Cortex of kidney (tissue), 1 donor: ENCODE measurements around the gene RAB36.
A peak's percentile ranks its signal among the peaks of the same experiment; 100 is the strongest.

Experiments used
- DNase-seq: peaks from one replicate; lab custom pipeline; 2025; lab: John Stamatoyannopoulos, UW

The RAB36 gene

DNA sequence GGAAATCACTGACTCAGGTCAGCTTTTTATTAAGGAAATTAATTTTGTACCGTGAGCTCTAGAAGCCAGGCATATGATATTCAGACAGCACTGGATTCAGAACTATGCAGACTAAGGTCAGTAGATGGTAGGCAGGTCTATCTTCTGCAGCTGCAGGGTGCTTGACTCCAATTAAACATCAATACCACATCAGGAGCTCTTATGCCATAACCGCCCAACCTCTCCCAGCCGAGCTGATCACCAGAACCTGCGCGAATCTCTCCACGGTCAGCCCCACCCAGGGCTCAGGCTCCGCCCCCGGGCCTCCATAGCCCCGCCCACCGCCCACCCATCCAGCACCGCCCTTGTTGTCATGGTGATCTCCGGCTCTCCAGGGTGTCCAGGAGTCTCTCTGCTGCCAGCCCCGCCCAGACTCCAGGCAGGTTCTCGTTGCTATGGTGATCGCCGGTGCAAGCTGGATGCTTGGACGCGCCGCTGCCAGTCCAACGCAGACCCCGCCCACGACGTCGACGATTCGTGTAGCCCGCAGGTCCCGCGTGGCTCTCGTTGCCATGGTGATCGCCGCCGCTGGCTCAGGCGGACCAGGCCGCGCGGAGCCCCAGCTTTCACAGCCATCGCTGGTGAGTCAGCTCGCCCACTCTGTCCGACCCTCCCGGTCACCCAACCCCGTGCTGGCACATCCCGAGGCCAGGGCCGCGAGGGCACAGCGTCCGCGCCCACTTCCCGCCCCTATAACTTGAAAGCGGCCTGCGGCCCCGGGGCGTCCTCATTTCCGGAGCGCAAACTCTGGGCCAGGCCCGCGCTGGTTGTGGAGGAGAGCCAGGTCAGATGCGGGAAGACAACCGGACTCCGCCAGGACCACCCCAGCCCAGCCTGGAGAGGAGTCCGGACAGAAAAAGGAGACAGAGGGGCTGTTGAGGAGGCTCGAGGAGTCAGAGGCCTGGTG, at the start of gene RAB36:
Gene RAB36 (plus strand): TSS at position 546 of the 946 bp plus-strand sequence. CDS start 1,140 bp downstream, outside the sequence.
- DNase-seq = peak; percentile 80

GRCh38 chr22:23095733-23096342, 49.4 kb upstream of the RAB36 start:
- DNase-seq = no peak

DNA sequence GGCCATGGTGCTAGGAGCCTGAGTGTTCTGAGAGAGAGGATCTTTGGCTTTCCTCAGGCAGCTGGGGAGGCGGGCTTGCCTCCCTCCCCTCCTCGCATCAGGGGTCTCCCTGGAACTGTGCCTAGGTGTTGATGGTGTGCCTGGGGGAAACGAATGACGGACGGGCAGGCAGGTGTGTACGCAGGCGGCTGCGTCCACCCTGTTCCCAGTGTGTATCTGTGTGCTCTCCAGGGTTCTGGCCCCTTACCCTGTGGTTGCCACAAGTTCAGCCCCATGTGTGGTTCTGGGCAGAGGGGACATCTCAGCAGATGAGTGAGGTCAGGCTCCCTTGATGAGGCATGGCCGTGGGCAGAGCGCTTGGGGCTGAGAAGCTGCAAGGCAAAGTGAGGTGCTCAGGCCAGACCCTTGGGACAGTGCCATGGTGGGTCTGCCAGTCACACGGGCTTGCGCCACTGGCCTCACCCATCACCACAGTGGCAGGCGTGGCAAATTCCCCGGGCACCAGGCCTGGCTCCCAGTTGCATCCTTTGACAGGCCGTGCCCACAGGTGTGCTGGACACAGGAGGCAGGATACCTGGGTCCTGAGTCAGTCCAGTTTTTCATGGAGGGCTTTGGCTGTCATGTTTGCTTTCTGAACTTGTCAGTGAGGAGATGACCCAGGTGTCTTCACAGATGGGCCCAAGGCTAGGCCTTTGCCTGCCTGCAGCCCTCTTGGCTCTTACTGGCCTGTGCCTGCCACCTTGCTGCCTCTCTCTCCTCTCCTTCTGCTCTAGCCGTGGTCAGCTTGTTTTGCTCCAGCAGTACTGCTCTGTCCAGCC, 47.7 kb upstream of the RAB36 start:
- no peak for DNase-seq

DNA sequence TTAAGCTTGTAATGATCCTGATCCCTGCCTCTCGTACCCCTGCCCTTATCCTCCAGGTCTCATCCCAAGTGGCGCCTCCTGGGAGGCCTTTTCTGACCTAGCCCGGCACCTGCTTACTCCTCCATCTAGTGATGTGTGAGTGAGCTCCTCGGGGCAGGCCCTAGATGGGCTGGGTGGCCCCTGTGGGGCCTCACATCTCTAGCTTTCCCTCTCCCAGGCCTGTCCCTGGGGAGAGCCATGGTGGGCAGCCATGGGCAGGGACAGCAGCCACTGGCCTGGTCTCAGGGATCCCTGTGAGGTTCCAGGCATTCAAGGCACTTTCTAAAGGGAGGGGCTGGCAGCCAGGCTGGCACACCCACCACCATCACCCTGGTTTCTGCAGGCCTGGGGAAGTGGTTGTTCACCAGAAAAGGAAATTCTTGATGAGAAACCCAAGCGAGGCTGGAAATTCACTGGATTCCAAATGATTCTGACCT, 47.0 kb upstream of the RAB36 start:
- DNase-seq = no peak

- no peak for DNase-seq
Observed at GRCh38 chr22:23098718-23099530, 46.4 kb upstream of the RAB36 start.

DNA sequence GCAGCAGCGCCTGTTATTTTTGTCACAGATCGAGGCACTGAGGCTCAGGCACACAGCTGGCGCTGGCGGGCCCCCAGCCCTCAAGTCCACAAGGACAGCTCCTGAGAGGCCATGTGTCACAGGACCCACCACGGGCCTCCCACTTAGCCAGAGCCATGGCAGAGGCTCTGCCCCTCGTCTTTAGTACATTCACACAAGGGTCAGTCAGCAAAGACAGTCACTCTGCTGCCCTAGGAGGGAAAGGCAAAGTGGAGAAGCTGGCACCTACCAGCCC, 45.8 kb upstream of the RAB36 start:
- no peak for DNase-seq

- no peak for DNase-seq
Observed at GRCh38 chr22:23100124-23100801, 45.0 kb upstream of the RAB36 start.

GRCh38 chr22:23101524-23101923, 43.8 kb upstream of the RAB36 start:
- DNase-seq = no peak

GRCh38 chr22:23102002-23102655, 43.1 kb upstream of the RAB36 start:
- DNase-seq = no peak

DNA sequence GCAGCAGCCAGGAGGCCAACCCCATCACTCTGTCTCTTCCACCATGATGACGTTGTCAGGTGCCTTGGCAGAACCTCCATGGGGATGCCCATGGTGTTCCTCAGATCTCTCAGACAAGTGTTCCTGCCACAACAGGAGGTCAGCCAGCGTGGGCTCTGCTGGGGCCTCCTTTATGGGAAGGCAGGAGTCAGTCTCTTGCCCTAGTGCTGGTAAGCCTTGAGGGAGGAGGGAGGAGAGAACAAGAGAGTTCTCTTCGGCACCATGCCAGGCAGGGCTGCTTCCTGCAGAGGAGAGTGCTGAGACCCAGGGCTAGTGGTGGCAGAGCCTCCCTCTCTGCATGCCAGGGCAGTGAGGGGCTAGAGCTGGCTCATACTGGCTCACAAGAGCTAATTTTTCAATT, 42.5 kb upstream of the RAB36 start:
- no peak for DNase-seq

DNA sequence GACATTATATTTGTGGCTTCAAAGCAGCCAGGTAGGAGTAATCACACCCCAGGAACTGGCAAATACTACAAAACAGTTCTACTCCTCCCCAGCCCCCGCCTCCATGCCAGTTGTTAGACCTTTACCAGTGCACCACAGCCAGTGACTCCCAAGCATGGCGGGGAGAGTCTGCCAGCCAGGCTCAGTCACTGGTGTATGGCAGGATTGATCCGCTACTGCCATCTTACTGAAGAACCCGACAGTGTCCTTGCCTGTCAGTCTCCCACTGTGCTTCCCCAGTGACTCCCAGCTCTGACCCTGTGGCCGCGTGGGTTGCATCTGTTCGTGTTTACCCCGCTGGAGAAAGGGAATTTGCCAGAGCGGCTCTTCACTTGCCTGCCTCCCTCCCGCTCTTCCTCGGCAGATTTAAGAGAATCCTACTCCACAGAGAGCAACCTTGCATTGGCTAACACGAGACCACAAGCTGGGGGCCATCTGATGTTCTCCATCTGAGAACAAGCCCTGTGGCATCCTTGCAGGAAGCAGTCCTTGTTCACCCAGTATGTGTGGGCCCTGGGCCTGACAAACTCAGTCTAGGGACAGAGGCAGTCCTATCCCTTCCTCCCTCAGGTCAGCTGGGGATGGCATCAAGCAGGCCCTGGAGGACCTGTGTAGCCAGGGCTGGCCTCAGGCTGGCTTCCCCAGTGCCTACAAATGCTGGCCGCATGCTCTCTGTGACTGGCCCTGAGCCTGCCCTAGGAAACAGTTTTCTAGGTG, 41.9 kb upstream of the RAB36 start:
- no peak for DNase-seq

DNA sequence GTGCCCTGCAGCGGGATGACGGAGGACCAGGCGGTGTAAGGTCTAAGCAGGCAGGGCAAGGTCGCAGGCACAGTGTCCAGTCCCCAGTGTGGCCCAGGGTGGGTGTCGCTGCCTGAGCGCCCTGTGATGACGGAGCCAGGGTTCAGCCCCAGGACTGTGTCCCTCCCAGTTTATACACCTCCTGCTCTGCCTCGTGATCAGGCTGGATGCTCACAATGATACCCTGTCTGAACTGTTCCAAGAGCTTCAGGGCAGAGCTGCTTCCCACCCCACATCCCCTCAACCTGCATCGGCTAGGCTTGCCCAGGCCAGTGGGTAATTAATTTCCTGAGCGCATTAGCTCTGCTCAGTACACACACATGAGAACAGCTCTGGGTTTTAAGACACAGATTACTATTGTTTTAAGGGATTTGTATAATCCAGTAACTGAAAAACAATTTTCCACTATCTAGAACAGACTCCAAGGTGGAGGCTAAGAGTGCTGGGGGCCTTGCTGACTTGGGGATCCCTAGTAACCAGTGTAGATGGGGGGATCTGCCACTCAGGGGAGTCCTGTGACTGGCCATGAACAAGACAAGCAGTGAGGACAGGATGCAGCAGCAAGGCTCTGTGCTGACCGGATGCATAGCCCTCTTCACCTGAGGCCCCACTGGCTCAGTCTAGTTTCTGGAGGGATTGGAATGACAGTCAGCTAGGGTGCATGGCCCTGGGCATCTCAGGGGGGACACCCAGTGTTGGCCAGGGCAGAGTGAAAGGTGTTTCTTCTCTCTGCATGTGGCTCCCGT, 40.9 kb upstream of the RAB36 start:
- no peak for DNase-seq

DNA sequence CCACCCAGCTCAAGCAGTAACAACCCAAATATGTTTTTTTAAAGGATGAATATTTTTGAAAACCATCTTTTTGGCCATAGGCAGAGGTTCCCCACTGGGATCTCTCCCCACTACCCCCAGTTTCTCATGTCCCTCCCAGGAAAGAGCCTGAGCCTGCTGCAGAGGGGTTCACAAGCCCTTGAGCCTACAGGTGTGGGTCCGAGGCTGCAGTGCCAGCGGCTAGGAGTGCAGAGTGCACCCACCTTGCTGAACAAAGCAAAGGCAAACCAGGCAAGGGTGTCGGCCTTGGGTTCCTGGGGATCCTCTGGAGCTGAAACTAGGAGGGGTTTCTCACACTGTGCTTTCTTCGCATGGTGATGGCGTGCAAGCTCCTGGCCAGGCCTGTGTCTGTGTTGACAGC, 40.0 kb upstream of the RAB36 start:
- DNase-seq = no peak

- DNase-seq = no peak
Observed at GRCh38 chr22:23105919-23106318, 39.4 kb upstream of the RAB36 start.

DNA sequence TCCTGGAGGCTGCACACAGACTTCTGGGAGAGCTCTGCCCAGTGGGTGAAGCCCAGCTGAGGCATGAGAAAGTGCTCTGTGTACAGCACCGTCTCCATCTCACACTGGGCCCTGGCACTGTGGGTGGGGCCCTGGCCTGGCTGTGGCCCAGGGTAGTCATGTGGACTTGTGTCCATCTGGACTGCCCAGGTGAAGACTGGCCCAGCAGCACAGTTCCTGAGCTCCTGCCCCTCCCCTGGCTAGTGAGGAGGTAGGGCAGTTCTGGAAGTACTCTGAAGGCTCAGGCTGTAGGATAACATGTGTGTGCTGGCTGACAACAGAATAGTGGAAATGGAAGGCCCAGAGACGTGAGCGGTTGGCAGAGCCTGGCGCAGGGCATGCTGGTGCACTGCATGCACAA, 38.9 kb upstream of the RAB36 start:
- DNase-seq = no peak

DNA sequence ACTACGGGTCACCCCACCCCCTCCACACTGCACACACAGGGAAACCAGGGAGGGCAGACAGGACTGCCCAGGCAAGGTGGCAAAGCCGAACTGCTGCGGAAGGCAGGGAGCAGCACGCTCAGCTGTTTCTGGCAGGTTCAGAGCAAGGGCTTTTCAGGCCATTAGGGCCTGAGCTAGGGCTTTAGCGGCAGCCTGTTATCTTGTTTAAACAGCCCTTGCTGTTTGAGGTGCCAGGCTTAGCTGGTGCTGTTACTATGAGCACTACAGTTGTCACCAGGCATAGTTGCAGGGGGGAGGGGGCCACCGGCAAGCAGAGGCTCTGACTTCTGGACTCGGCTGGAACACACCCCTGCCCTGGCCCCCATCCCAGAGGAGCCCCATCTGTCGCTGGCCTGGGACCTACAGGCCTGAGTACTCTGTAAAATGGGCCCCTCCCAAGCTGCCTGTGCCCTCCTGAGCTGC, 38.3 kb upstream of the RAB36 start:
- DNase-seq = no peak

DNA sequence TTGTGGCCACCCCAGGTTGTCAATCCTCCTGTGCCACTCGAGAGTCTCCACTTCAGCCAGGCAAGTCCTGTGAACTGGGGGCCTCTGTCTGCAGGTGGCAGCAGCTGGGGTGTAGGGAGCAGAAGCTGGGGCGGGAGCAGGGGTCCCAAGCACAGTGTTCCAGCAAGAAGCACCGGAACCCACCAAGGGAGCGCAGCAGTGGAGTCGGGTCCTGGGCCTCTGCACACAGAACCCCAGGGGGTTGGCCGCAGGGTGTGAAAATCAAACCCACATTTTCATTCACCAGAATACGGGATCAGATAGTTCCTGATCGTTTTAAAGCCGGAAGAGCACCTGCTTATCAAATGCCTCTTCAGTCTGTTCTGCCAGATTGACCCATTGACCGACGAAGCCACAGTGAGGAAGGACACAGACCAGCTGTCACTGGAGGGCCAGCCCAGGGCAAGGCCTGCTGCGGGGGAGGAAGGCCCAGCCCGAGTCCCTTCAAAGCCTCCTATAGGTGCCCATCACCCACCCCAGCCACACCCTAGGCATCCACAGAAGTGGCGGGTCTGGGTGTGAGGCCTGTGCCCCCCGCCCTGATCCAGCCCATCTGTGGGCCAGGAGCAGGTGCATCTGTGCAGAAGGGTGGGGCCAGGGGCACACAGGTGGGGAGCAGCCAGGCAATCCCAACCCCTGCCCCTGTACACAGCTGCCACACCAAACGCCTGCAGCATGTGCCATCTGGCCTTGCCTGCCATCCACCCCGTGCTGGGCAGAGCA, 37.6 kb upstream of the RAB36 start:
- no peak for DNase-seq
